ENCODE data around the gene ALX4.

DNA sequence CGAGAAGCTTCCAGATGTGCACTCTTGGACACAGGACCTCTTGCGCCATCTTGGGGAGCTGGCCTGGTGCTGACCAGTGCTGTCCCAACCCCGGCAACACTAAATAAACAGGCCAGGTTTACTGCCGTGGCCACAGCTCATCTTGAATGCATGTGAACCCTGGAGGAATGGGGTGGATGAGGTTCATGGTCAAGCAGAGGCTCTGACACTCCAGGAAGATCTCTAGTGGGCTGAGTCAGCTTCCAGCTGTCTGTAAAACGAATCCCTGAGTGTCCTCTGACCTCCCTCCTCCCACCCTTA is 51.8 kb downstream of the ALX4 start:
- TF ChIP-seq, protein P1, sequence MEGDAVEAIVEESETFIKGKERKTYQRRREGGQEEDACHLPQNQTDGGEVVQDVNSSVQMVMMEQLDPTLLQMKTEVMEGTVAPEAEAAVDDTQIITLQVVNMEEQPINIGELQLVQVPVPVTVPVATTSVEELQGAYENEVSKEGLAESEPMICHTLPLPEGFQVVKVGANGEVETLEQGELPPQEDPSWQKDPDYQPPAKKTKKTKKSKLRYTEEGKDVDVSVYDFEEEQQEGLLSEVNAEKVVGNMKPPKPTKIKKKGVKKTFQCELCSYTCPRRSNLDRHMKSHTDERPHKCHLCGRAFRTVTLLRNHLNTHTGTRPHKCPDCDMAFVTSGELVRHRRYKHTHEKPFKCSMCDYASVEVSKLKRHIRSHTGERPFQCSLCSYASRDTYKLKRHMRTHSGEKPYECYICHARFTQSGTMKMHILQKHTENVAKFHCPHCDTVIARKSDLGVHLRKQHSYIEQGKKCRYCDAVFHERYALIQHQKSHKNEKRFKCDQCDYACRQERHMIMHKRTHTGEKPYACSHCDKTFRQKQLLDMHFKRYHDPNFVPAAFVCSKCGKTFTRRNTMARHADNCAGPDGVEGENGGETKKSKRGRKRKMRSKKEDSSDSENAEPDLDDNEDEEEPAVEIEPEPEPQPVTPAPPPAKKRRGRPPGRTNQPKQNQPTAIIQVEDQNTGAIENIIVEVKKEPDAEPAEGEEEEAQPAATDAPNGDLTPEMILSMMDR (IDR thresholded peaks at IDR 0.05), result no peak
- no peak for TF ChIP-seq EZH2 (IDR thresholded peaks at IDR 0.05; ENCODE audit: borderline replicate concordance, insufficient read depth, low read depth, low read length, poor library complexity, severe bottlenecking)
